ENCODE data around the gene FLT4.
"Not testable (repeated sequence)": the region's sequence is repeated elsewhere in the genome, so short reads cannot be mapped to it uniquely, and the experiment has no call there.

The FLT4 gene

DNA sequence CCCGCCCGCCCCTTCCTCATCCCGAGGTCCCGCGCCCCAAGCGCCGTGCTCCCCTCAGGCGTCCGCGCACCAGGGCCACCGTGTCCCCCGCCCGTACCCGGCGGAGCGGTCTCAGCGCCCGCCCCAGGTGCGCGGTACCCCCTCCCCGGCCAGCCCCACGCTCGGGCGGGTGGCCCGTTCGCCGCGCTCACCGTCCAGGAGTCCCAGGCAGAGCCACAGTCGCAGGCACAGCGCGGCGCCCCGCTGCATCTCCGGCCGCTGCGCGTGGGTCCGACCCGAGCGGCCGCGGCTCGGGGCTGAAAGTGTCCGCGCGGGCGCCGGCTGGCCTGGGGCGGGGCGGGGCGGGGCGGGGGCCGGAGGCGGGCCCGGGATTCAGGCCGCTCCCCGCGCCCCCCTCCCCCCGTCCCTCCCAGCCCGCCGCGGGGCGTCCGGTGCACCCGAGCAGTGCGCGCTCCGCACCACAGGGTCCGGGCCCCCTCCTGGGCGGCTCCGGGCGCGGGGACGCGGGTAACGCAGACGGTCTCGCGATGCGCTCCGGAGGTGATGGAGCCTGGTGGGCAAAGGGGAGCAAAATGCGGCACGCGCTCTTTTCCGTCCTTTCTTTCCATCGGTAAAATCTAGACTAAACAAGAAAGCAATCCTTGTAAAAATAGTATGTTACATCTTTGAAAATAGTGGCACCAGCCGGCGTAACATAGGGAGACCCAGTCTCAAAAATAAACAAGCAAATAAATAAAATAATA lies at the start of gene FLT4:
Gene FLT4 (minus strand): TSS at position 304 of the 743 bp plus-strand sequence. CDS start 55 bp downstream, at position 249.
- peak; percentile 41 to 66 for DNase-seq (ENCODE audit: low read depth in 1 of 2, low spot score in 1 of 2)
- in situ Hi-C loops (cut with HindIII; ENCODE audit: low pct_unique_long_range_greater_than_20kb, low sequenced_read_pairs) = no loop called here
- no peak for TF ChIP-seq JUND (IDR thresholded peaks at IDR 0.05; ENCODE audit: low read depth)

DNA sequence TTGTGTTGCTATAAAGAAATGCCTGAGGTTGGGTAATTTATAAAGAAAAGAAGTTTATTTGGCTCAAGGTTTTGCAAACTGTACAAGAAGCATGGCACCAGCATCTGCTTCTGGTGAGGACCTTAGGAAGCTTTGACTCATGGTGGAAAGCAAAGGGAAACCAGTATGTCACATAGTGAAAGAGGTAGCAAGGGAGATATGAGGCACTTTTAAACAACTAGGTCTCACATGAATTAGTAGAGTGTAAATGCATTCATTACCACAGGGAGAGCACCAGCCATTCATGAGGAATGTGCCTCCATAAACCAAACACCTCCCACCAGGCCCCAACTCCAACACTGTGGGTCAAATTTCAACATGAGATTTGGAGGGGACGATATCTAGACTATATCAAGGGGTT lies 49.6 kb upstream of the FLT4 start:
- in situ Hi-C loops (cut with HindIII; ENCODE audit: low pct_unique_long_range_greater_than_20kb, low sequenced_read_pairs) = no loop called here
- no peak for TF ChIP-seq JUND (IDR thresholded peaks at IDR 0.05; ENCODE audit: low read depth)
- no peak for DNase-seq (ENCODE audit: low read depth in 1 of 2, low spot score in 1 of 2)

DNA sequence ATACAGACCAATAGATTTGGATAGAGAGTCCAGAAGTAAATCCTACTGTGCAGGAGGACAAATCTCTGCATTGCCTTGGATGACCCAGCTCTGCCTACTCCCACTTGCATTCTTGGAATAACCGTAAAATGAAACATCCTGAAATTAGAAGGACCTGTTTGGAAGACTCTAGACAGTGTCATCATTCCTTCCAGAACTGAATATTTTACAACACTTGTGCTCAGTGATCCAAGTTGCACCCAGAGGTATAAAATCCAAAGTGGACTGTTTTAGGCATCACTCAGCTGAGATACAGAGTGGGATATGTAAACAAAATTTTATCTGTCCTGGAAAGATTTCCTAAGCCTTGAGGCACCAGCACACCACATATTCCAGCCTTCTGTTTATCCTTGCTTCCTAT lies 46.7 kb upstream of the FLT4 start:
- in situ Hi-C loops (cut with HindIII; ENCODE audit: low pct_unique_long_range_greater_than_20kb, low sequenced_read_pairs) = no loop called here
- TF ChIP-seq JUND (IDR thresholded peaks at IDR 0.05; ENCODE audit: low read depth) = no peak
- no peak for DNase-seq (ENCODE audit: low read depth in 1 of 2, low spot score in 1 of 2)

DNA sequence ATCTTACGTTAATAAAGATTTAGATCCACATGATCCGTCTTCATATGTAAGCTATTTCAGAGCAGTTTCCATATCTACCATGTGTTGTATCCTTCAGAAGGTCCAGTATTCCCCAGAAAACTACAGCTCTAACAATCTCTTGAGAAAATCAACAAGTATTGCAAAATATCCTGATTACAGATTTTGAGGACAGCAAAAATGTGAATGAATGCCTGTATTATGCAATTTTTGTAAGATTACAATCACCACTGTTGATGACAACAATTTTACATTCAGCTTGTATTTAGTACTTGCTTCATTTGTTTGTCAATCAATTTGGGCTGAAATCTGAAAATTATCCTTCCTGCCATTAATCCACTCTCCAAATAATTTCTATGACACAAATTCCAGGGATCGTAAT lies 43.0 kb upstream of the FLT4 start:
- DNase-seq (ENCODE audit: low read depth in 1 of 2, low spot score in 1 of 2) = no peak
- in situ Hi-C loops (cut with HindIII; ENCODE audit: low pct_unique_long_range_greater_than_20kb, low sequenced_read_pairs) = no loop called here
- TF ChIP-seq JUND (IDR thresholded peaks at IDR 0.05; ENCODE audit: low read depth) = no peak

DNA sequence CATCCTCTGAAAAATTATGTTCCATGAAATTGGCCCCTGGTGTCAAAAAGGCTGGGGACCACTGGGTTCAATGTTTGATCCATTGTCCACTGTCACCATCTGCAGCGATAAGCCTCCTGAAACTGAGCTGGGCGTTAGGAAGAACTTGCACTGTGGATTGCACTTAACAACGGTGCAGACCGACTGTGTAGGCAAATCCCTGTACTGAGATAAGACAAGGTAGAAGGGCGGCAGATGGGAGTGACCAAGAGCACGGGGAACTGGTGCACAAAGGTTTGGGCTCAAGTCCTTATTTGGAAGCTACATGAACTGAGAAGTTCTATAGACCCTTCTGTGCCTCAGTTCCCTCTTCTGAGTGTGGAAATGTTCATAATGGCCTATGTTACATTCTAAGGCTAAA lies 41.6 kb upstream of the FLT4 start:
- no peak for DNase-seq (ENCODE audit: low read depth in 1 of 2, low spot score in 1 of 2)
- TF ChIP-seq JUND (IDR thresholded peaks at IDR 0.05; ENCODE audit: low read depth) = no peak
- in situ Hi-C loops (cut with HindIII; ENCODE audit: low pct_unique_long_range_greater_than_20kb, low sequenced_read_pairs) = no loop called here

DNA sequence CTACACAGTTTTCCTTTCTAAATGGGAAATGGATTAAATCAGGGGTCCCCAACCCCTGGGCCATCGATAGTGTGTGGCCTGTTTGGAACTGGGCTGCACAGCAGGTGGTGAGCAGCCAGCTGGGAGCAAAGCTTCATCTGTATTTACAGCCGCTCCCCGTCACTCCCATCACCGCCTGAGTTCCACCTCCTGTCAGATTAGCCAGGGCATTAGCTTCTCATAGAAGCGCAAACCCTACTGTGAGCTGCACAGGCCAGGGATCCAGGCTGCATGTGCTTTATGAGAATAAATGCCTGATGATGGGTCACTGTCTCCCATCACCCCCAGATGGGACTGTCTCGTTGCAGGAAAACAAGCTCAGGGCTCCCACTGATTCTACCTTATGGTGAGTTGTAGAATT lies 41.2 kb upstream of the FLT4 start:
- no peak for DNase-seq (ENCODE audit: low read depth in 1 of 2, low spot score in 1 of 2)
- TF ChIP-seq JUND (IDR thresholded peaks at IDR 0.05; ENCODE audit: low read depth) = no peak
- in situ Hi-C loops (cut with HindIII; ENCODE audit: low pct_unique_long_range_greater_than_20kb, low sequenced_read_pairs) = no loop called here

DNA sequence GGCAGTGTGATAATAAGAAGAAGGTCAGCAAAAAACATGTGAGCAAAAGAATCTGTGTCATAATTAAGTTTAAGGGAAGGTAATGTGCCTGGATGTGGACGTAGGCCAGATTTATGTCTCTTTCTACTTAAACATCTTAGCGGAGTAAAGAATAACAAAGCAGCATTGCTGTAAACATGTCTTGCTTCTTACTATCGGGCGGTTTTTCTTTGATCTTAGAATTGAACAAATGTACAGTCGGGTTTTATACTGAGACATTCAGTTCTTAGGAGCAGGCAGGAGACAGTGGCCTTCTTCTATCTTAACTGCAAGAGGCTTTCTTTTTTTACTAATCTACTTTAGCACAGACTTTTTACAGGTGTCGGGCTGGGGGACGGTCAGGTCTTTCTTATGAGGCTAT lies 40.4 kb upstream of the FLT4 start:
- no peak for DNase-seq (ENCODE audit: low read depth in 1 of 2, low spot score in 1 of 2)
- TF ChIP-seq JUND (IDR thresholded peaks at IDR 0.05; ENCODE audit: low read depth) = no peak
- in situ Hi-C loops (cut with HindIII; ENCODE audit: low pct_unique_long_range_greater_than_20kb, low sequenced_read_pairs) = no loop called here

DNA sequence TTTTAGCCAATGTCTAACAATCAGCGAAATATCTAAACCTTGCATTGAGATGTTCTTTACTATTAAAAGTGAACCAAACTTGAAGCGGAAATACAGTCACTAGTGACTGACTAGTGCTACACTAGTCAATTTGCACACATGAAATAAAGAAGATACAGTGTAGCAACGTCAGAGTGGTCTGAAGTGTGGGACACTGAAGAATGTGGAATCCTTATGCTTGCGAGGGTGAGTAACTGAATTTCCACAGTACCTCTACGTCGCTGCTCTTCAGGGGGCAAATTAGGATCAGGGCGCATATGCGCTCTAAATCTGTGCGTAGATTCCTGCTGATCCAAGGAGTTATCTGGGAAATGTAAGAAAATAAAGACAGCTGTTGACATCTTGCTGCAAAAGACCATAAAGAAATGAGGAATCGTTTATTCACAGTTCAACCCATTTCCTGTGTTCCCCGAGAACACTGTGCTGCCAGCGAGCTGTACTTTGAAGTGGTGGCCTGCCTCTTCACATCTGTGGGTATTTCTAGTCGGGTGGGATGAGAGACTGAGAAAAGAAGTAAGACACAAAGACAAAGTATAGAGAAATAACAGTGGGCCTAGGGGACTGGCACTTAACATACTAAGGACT lies 39.8 kb upstream of the FLT4 start:
- in situ Hi-C loops (cut with HindIII; ENCODE audit: low pct_unique_long_range_greater_than_20kb, low sequenced_read_pairs) = no loop called here
- TF ChIP-seq JUND (IDR thresholded peaks at IDR 0.05; ENCODE audit: low read depth) = no peak
- no peak for DNase-seq (ENCODE audit: low read depth in 1 of 2, low spot score in 1 of 2)

- no peak for TF ChIP-seq JUND (IDR thresholded peaks at IDR 0.05; ENCODE audit: low read depth)
- DNase-seq (ENCODE audit: low read depth in 1 of 2, low spot score in 1 of 2) = no peak
- in situ Hi-C loops (cut with HindIII; ENCODE audit: low pct_unique_long_range_greater_than_20kb, low sequenced_read_pairs) = no loop called here
Observed at GRCh38 chr5:180688330-180689070, 39.1 kb upstream of the FLT4 start.

DNA sequence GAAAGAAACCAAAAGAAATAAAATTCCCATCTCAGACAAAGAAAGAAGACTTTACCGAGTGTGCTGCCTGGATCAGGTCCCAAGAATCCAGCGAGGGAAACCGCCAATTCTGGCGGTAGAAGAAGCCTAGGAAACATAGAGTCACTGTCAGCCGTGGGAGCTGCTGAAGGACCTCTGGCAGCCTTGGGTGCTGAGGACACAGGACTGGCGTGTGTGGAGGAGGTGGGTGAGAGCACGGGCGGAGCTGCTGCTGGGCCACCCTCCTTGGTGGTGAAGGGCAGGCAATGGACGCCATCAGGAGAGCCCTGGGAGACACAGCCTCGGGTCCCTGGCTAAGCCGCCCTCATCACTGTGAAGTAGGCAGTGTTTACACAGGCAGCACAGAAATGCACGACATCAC lies 37.4 kb upstream of the FLT4 start:
- in situ Hi-C loops (cut with HindIII; ENCODE audit: low pct_unique_long_range_greater_than_20kb, low sequenced_read_pairs) = not testable (repeated sequence)

DNA sequence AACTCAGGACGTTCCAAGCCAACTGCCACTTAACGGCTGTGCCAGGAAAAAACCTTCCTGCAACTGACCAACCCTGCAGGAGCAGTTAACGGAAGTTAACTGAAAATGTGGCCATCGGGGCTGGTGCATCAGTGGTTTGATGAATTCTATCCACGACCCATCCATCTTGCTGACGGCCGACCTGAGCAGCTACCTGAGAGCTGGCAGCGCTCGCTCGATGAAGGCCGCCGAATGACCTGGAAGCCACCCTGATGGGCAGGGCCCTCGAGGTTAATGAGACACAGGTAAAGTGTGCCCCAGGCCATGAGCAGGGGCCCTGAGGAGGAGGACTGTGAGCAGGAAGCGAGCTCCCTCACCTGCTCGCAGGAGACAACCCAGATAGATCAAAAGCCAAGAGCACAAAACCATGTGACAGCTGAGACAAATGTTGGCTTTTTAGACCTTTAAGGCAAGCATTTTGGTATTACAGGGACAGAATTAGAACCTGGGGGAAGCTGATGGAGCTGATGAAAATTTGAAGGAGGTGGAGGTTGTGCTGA lies 35.3 kb upstream of the FLT4 start:
- in situ Hi-C loops (cut with HindIII; ENCODE audit: low pct_unique_long_range_greater_than_20kb, low sequenced_read_pairs) = no loop called here
- no peak for TF ChIP-seq JUND (IDR thresholded peaks at IDR 0.05; ENCODE audit: low read depth)
- DNase-seq (ENCODE audit: low read depth in 1 of 2, low spot score in 1 of 2) = no peak

More for the DNA sequence above, 37.4 kb upstream of the FLT4 start:
- DNase-seq (ENCODE audit: low read depth in 1 of 2, low spot score in 1 of 2) = not testable (repeated sequence)

- no peak for DNase-seq (ENCODE audit: low read depth in 1 of 2, low spot score in 1 of 2)
- in situ Hi-C loops (cut with HindIII; ENCODE audit: low pct_unique_long_range_greater_than_20kb, low sequenced_read_pairs) = no loop called here
- TF ChIP-seq JUND (IDR thresholded peaks at IDR 0.05; ENCODE audit: low read depth) = no peak
Observed at GRCh38 chr5:180683220-180683922, 34.0 kb upstream of the FLT4 start.
